ENCODE results near the gene NFASC.

The NFASC gene

GRCh38 chr1:204842892-204843291, 27.8 kb upstream of the NFASC start:
- H3K27ac ChIP-seq: no peak overlapping the region
- no peak for DNase-seq
- no peaks in the 10 kb centered on the region for H3K27me3 ChIP-seq
- no peaks in the 10 kb centered on the region for H3K36me3 ChIP-seq
- intact Hi-C loops (cut with DNase I; ENCODE audit: low total_unique reads): no loop called here
- no peak for TF ChIP-seq CTCF (IDR thresholded peaks at IDR 0.05)
- H3K9me3 ChIP-seq: no peaks in the 10 kb centered on the region
- H3K4me3 ChIP-seq: no peak overlapping the region
- no peaks in the 10 kb centered on the region for H3K4me1 ChIP-seq

- DNase-seq: no peak
- intact Hi-C loops (cut with DNase I; ENCODE audit: low total_unique reads): no loop called here
- Histone ChIP-seq H3K4me1 (no peaks in the 10 kb centered on the region), H3K4me3 (no peak overlapping the region), H3K27ac (no peak overlapping the region), H3K9me3 (no peaks in the 10 kb centered on the region), H3K27me3 (no peaks in the 10 kb centered on the region), H3K36me3 (no peaks in the 10 kb centered on the region)
- no peak for TF ChIP-seq CTCF (IDR thresholded peaks at IDR 0.05)
These were observed 24.1 kb upstream of the NFASC start for GRCh38 chr1:204846546-204846945.

- H3K27ac ChIP-seq: no peak overlapping the region
- no peaks in the 10 kb centered on the region for H3K4me1 ChIP-seq
- no peaks in the 10 kb centered on the region for H3K36me3 ChIP-seq
- TF ChIP-seq CTCF (IDR thresholded peaks at IDR 0.05): no peak
- intact Hi-C loops (cut with DNase I; ENCODE audit: low total_unique reads): no loop called here
- DNase-seq: no peak
- no peaks in the 10 kb centered on the region for H3K9me3 ChIP-seq
- no peaks in the 10 kb centered on the region for H3K27me3 ChIP-seq
- H3K4me3 ChIP-seq: no peak overlapping the region
These were observed 22.1 kb upstream of the NFASC start for GRCh38 chr1:204848579-204848978.

GRCh38 chr1:204852854-204853253, 17.8 kb upstream of the NFASC start:
- no peaks in the 10 kb centered on the region for H3K36me3 ChIP-seq
- no peak overlapping the region for H3K27ac ChIP-seq
- intact Hi-C loops (cut with DNase I; ENCODE audit: low total_unique reads): no loop called here
- no peaks in the 10 kb centered on the region for H3K4me1 ChIP-seq
- no peaks in the 10 kb centered on the region for H3K27me3 ChIP-seq
- no peaks in the 10 kb centered on the region for H3K9me3 ChIP-seq
- DNase-seq: no peak
- TF ChIP-seq CTCF (IDR thresholded peaks at IDR 0.05): no peak
- H3K4me3 ChIP-seq: no peak overlapping the region

GRCh38 chr1:204853436-204853835, 17.2 kb upstream of the NFASC start:
- H3K27me3 ChIP-seq: no peaks in the 10 kb centered on the region
- no peak for DNase-seq

More at GRCh38 chr1:204853436-204853835, 17.2 kb upstream of the NFASC start:
- no peak overlapping the region for H3K4me3 ChIP-seq
- H3K9me3 ChIP-seq: no peaks in the 10 kb centered on the region
- no peak for TF ChIP-seq CTCF (IDR thresholded peaks at IDR 0.05)
- H3K27ac ChIP-seq: no peak overlapping the region
- no peaks in the 10 kb centered on the region for H3K4me1 ChIP-seq
- no peaks in the 10 kb centered on the region for H3K36me3 ChIP-seq
- intact Hi-C loops (cut with DNase I; ENCODE audit: low total_unique reads): no loop called here
